GM23248 (cell line): Measurements from ENCODE around the gene SMIM22. TPM values are rescaled to one million over a fixed set of nuclear protein-coding genes. Genes with fewer than 3 reads are reported as not detected.

Source experiments
- DNase-seq: peaks from one replicate; pipeline ENCODE4 v3.0.0-alpha.2; 2015
- H2AFZ ChIP-seq: fragments of 200-600 bp; sonication (generic); 2 replicates; pipeline ENCODE4 v1.6.1; 2016; ENCODE audit warnings: antibody characterized with exemption
- H3F3A ChIP-seq: fragments of 200-600 bp; sonication (generic); 2 replicates; pipeline ENCODE4 v1.6.1; 2016; ENCODE audit warnings: mild to moderate bottlenecking, antibody characterized with exemption, mixed run types; ENCODE audit not compliant: insufficient read depth
- H3K27ac ChIP-seq: fragments of 200-600 bp; sonication (generic); 2 replicates; pipeline ENCODE4 v1.5.1; 2016; ENCODE audit warnings: mild to moderate bottlenecking
- H3K27me3 ChIP-seq: fragments of 200-600 bp; sonication (generic); replicated peaks from 2 replicates; pipeline ENCODE4 v1.6.1; 2016; ENCODE audit warnings: mild to moderate bottlenecking; ENCODE audit not compliant: insufficient read depth
- H3K36me3 ChIP-seq: fragments of 200-600 bp; sonication (generic); 2 replicates; pipeline ENCODE4 v1.6.1; 2016; ENCODE audit warnings: low read depth, mild to moderate bottlenecking
- H3K4me1 ChIP-seq: fragments of 200-600 bp; sonication (generic); 2 replicates; pipeline ENCODE4 v1.6.1; 2016; ENCODE audit warnings: mild to moderate bottlenecking; ENCODE audit not compliant: insufficient read depth
- H3K4me2 ChIP-seq: fragments of 200-600 bp; sonication (generic); one replicate; pipeline ENCODE4 v1.6.1; 2016; ENCODE audit warnings: mild to moderate bottlenecking; ENCODE audit not compliant: unreplicated experiment
- H3K4me3 ChIP-seq: fragments of 200-600 bp; sonication (generic); 2 replicates; pipeline ENCODE4 v1.5.1; 2016; ENCODE audit warnings: mild to moderate bottlenecking
- H3K79me2 ChIP-seq: fragments of 200-600 bp; sonication (generic); 2 replicates; pipeline ENCODE4 v1.6.1; 2016; ENCODE audit warnings: mild to moderate bottlenecking; ENCODE audit not compliant: insufficient read depth
- H3K9ac ChIP-seq: fragments of 200-600 bp; sonication (generic); 2 replicates; pipeline ENCODE4 v1.6.1; 2016; ENCODE audit warnings: mild to moderate bottlenecking
- H3K9me2 ChIP-seq: fragments of 200-600 bp; sonication (generic); 2 replicates; pipeline ENCODE4 v1.6.1; 2016; ENCODE audit warnings: mixed run types, mild to moderate bottlenecking, moderate library complexity; ENCODE audit not compliant: insufficient read depth
- H3K9me3 ChIP-seq: fragments of 200-600 bp; sonication (generic); one replicate; pipeline ENCODE4 v1.6.1; 2017; ENCODE audit warnings: low read depth
- H4K20me1 ChIP-seq: fragments of 200-600 bp; sonication (generic); 2 replicates; pipeline ENCODE4 v1.6.0; 2016; ENCODE audit not compliant: insufficient read depth
- EZH2 ChIP-seq: fragments of 200-600 bp; sonication (generic); IDR thresholded peaks from 2 replicates; pipeline ENCODE4 v1.6.1; 2018; ENCODE audit warnings: antibody characterized with exemption, mild to moderate bottlenecking; ENCODE audit not compliant: insufficient read depth, poor library complexity, severe bottlenecking
- EZH2phosphoT487 ChIP-seq: fragments of 200-600 bp; sonication (generic); IDR thresholded peaks from 2 replicates; pipeline ENCODE4 v1.6.1; 2018; ENCODE audit warnings: antibody characterized with exemption, moderate library complexity, mild to moderate bottlenecking, low read depth; ENCODE audit not compliant: insufficient read depth
- WGBS, 2 experiments: methylation state at CpG; one replicate each; pipeline ENCODE4 v1.1.6; 2015 to 2017; ENCODE audit warnings: low lambda C conversion rate in 2 of 2, low coverage in 1 of 2; ENCODE audit errors: missing lambda C conversion rate in 2 of 2; 5-methylcytosine and 5-hydroxymethylcytosine counted together
- in situ Hi-C: fragments of 300-500 bp; cut with MboI; formaldehyde crosslinking; loops from 2 replicates; pipeline ENCODE4 v1.15.0; 2020
- polyA plus RNA-seq: library from polyadenylated mRNA; unstranded; fragments of >200 nt; fragmentation: Nextera tagmentation; extraction: Ambion mirVana; gene quantifications from 2 replicates; pipeline ENCODE4 v1.2.1, GENCODE V29; 2016
- total RNA-seq: library from RNA; depleted of rRNA; stranded (reverse); fragments of >200 nt; shearing (Covaris generic); gene quantifications from 2 replicates; pipeline ENCODE4 v1.2.3, GENCODE V29; 2014

SMIM22 gene
- total and polyA plus RNA-seq, 2 experiments from 2014 or later = not detected

DNA sequence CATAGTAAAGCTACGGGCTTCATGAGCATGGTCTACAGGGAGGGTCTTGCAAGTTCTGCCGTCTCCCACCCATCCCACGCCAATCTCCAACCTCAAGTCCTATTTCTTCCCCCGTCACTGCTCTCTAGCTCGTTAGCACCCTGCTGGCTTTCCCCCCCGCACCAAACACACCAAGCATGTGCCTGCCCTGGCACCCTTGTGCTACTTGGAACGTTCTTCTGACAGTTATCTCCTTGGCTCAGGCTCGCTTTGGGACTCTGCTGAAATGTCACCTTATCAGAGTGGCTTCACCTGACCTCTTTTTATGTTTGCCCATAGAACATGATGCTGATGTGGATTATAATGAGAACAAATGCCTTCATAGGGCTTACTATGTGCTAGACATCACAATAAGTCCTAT, 30.0 kb downstream of the SMIM22 start:
- WGBS, 2 experiments = 86 to 90% methylated on average over 8 of the region's 8 CpGs
- no peak overlapping the region for H2AFZ ChIP-seq

DNA sequence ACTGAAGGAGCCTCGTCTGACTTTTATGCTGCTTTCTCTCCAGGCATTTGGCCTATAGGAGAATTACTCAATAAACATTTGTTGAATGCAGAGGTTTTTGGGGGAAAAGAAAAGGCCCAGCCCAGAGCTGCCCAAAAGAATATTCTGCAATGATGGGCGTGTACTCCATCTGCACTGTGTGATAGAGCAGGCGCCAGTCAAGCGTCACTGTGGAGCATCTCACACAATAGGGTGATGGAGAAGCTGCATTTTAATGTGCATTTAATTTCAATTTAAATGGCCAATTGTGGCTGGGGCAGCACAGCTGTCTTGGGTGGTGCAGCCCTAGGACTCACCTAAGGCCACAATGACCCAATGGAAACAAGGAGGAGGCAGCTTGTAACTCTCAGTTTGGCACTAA, 31.4 kb downstream of the SMIM22 start:
- Histone ChIP-seq H3K27me3 (no peaks in the 10 kb centered on the region), H3K79me2 (peaks cover 13% of the 10 kb centered on the region; the same call in 1 of the 2 replicates), H3K4me3 (no peak overlapping the region), H2AFZ (no peak overlapping the region), H3K36me3 (peaks cover 48% of the 10 kb centered on the region), H3K4me1 (no peaks in the 10 kb centered on the region), H3F3A (no peaks in the 10 kb centered on the region), H3K9me2 (no peaks in the 10 kb centered on the region), H3K9ac (no peak overlapping the region), H3K4me2 (no peak overlapping the region), H3K27ac (no peak overlapping the region), H3K9me3 (no peaks in the 10 kb centered on the region), H4K20me1 (no peaks in the 10 kb centered on the region)
- TF ChIP-seq EZH2phosphoT487 = no peak
- no peak for TF ChIP-seq EZH2
- no peak for DNase-seq
- in situ Hi-C loops = no loop called here
- 86 to 87% methylated on average over 4 of the region's 4 CpGs for WGBS, 2 experiments

More for the DNA sequence above, 30.0 kb downstream of the SMIM22 start:
- Histone ChIP-seq H3K27me3 (no peaks in the 10 kb centered on the region), H4K20me1 (no peaks in the 10 kb centered on the region), H3F3A (no peaks in the 10 kb centered on the region), H3K4me1 (no peaks in the 10 kb centered on the region), H3K9ac (no peak overlapping the region), H3K36me3 (peaks cover 47% of the 10 kb centered on the region), H3K4me2 (no peak overlapping the region), H3K79me2 (peaks cover 10% of the 10 kb centered on the region; the same call in 1 of the 2 replicates), H3K9me2 (no peaks in the 10 kb centered on the region), H3K4me3 (no peak overlapping the region), H3K27ac (no peak overlapping the region), H3K9me3 (no peaks in the 10 kb centered on the region)
- in situ Hi-C loops = no loop called here
- TF ChIP-seq EZH2 (no peak), EZH2phosphoT487 (no peak)
- no peak for DNase-seq

DNA sequence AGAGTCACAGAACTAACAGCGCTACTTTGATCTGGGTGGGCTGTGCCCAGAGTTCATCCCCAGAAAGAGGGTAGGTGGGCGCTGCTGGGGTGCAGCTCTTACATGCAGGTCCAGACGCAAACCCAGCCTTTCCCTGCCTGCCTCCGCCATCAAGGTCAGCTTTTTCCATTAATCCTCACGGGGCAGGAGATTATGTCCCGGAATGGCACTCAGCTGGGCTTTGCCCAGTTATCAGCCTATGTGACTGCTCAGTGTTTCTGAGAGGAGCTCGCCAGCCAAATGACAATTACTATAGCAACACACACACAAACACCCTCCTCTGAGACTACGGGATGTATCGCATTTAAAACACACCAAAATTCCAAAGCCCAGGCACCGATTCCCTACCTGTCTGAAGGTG, 31.8 kb downstream of the SMIM22 start:
- no peak overlapping the region for H3K27ac ChIP-seq
- H3K9ac ChIP-seq = no peak overlapping the region
- in situ Hi-C loops = no loop called here
- no peaks in the 10 kb centered on the region for H3K9me3 ChIP-seq
- H3F3A ChIP-seq = no peaks in the 10 kb centered on the region
- H4K20me1 ChIP-seq = no peaks in the 10 kb centered on the region
- H3K4me2 ChIP-seq = no peak overlapping the region
- H3K4me1 ChIP-seq = no peaks in the 10 kb centered on the region
- peaks cover 18% of the 10 kb centered on the region; the same call in 1 of the 2 replicates for H3K79me2 ChIP-seq
- H2AFZ ChIP-seq = no peak overlapping the region
- H3K27me3 ChIP-seq = no peaks in the 10 kb centered on the region
- H3K9me2 ChIP-seq = no peaks in the 10 kb centered on the region
- 95 to 97% methylated on average over 10 of the region's 10 CpGs for WGBS, 2 experiments
- TF ChIP-seq EZH2phosphoT487 (no peak), EZH2 (no peak)
- H3K36me3 ChIP-seq = peaks cover 48% of the 10 kb centered on the region
- no peak for DNase-seq
- H3K4me3 ChIP-seq = no peak overlapping the region

DNA sequence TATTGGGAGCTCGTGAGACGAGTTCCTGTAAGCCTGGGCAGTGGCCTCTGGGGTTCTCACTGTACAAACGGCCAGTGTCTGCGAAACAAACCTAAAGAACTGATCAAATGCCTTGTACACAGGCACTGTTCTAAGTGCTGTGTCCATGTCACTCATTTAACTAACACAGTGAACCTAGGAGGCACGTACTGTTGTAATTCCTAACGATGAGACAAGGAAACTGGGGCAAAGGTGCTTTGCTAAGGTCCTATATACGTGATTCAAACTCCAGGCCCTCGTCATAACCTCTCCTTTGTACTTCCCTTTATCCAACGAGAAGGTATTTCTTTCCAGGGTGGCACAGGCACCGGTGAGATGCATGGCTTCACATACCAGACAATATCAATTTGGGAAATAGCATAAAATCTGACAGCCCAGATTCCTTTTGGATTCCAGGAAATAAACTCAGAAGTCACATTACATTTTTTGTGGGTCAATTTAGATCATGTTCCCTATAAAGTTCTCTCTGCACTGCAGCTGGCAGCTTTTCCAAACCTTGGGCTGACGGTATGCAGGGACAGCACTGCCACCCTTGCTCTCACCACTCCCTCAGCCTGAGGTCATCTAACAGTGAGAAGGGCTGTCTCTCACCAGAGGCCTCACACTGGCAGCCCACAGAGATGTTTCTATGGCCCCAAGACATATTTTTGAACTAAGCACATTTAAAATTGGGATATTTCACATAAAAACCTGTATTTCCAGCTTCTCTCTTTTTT, 33.6 kb downstream of the SMIM22 start:
- in situ Hi-C loops = no loop called here
- no peak for DNase-seq
- H3K27ac ChIP-seq = no peak overlapping the region
- no peak overlapping the region for H3K4me2 ChIP-seq
- H2AFZ ChIP-seq = no peak overlapping the region
- no peaks in the 10 kb centered on the region for H3K9me3 ChIP-seq
- H3K9ac ChIP-seq = no peak overlapping the region
- no peaks in the 10 kb centered on the region for H3K9me2 ChIP-seq
- H3K36me3 ChIP-seq = peaks cover 50% of the 10 kb centered on the region
- no peak overlapping the region for H3K4me3 ChIP-seq
- no peak for TF ChIP-seq EZH2
- no peak for TF ChIP-seq EZH2phosphoT487
- peaks cover 35% of the 10 kb centered on the region for H3K79me2 ChIP-seq
- H3K4me1 ChIP-seq = no peaks in the 10 kb centered on the region
- WGBS, 2 experiments = 91 to 92% methylated on average over 11 of the region's 11 CpGs
- no peaks in the 10 kb centered on the region for H3K27me3 ChIP-seq
- H3F3A ChIP-seq = no peaks in the 10 kb centered on the region
- H4K20me1 ChIP-seq = no peaks in the 10 kb centered on the region
